MCF 10A (cell line): ENCODE measurements around the gene DQX1. TPM values are rescaled to one million over a fixed set of nuclear protein-coding genes. Genes with fewer than 3 reads are reported as not detected.

ENCODE experiments used
- BruUV-seq: library from RNA; stranded (reverse); fragments of 400-500 nt; replicated peaks from 2 replicates; lab custom pipeline; 2021; lab: Mats Ljungman, UMichigan
- CTCF ChIA-PET: fragments of 300-600 bp; sonication (Branson Sonifier 250); formaldehyde crosslinking; extraction: SDS; loops from one replicate; lab custom pipeline; 2021; ENCODE audit warnings: antibody characterized with exemption, inconsistent platforms; lab: Yijun Ruan, JAX
- POLR2A ChIA-PET: fragments of 300-600, 350-650 bp; sonication (Branson Sonifier 250); formaldehyde crosslinking; extraction: SDS; loops from one replicate; lab custom pipeline; 2020; ENCODE audit warnings: antibody characterized with exemption, inconsistent platforms; lab: Yijun Ruan, JAX
- DNase-seq: peaks from one replicate; pipeline ENCODE4 v3.0.0-alpha.2; 2018; ENCODE audit not compliant: unreplicated experiment
- H3K27ac Mint-ChIP-seq: one replicate; pipeline ENCODE4 v1.8.0; 2022; ENCODE audit warnings: mild to moderate bottlenecking, low read depth, mixed read lengths; ENCODE audit not compliant: unreplicated experiment
- H3K27me3 Mint-ChIP-seq: one replicate; pipeline ENCODE4 v1.8.0; 2022; ENCODE audit warnings: mixed read lengths; ENCODE audit not compliant: insufficient read depth, unreplicated experiment
- H3K36me3 Mint-ChIP-seq: one replicate; pipeline ENCODE4 v1.8.0; 2022; ENCODE audit warnings: mild to moderate bottlenecking, moderate library complexity, mixed read lengths; ENCODE audit not compliant: insufficient read depth, unreplicated experiment
- H3K4me1 Mint-ChIP-seq: one replicate; pipeline ENCODE4 v1.8.0; 2022; ENCODE audit warnings: mixed read lengths; ENCODE audit not compliant: insufficient read depth, unreplicated experiment
- H3K4me3 Mint-ChIP-seq: one replicate; pipeline ENCODE4 v1.8.0; 2022; ENCODE audit warnings: mild to moderate bottlenecking, moderate library complexity, mixed read lengths; ENCODE audit not compliant: unreplicated experiment
- H3K9me3 Mint-ChIP-seq: one replicate; pipeline ENCODE4 v1.8.0; 2022; ENCODE audit warnings: mixed read lengths; ENCODE audit not compliant: unreplicated experiment
- intact Hi-C: fragments of 100-400 bp; cut with micrococcal nuclease; formaldehyde crosslinking; loops from 2 replicates; pipeline ENCODE4 v1.14.1; 2022
- total RNA-seq: library from RNA; stranded (reverse); gene quantifications from 2 replicates; pipeline ENCODE4 v1.2.3, GENCODE V29; 2022
- TF ChIP-seq, protein P1 (sequence below): fragments of 200-600 bp; IDR thresholded peaks from one replicate; pipeline ENCODE4 v1.8.0; 2022; ENCODE audit warnings: antibody characterized with exemption, mild to moderate bottlenecking; ENCODE audit not compliant: unreplicated experiment

The DQX1 gene
- total RNA-seq, 1 experiment from 2014 or later, result 4.3 TPM

DNA sequence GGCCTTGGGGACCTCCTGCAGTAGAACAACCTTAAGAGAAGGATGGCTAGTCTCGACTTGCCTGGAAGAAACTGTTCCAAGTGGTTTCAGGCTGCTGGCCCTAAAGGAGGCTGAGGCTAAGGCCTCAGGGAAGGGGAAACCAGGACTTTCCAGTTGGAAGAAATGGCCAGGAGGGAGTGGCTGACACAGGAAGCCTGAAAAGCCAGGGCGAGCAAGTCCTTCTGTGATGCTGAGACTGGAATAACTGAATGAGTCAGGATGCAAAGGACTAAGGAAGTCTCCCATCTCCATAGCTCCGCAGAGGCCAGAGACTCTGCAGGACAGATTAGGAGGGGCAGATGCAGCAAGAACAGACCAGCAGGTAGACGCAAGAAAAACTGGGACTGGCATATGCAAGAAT lies 11.1 kb upstream of the DQX1 start:
- H3K4me3 Mint-ChIP-seq, result no peak overlapping the region
- peaks cover 8% of the 10 kb centered on the region for H3K4me1 Mint-ChIP-seq
- peak overlapping the region; percentile 49 for H3K27ac Mint-ChIP-seq
- intact Hi-C loops, result no loop called here
- H3K27me3 Mint-ChIP-seq, result no peaks in the 10 kb centered on the region
- peak; percentile 33 for DNase-seq
- H3K9me3 Mint-ChIP-seq, result no peaks in the 10 kb centered on the region
- no TSS peak for BruUV-seq
- no peaks in the 10 kb centered on the region for H3K36me3 Mint-ChIP-seq
- ChIA-PET CTCF (no interaction called here), POLR2A (interaction anchor here (0.7 kb wide), 1 partner anchor 54 kb away, joined by 3 read pairs; the partner anchor contains the start of genes CCDC142 and TTC31)
- TF ChIP-seq, protein P1, sequence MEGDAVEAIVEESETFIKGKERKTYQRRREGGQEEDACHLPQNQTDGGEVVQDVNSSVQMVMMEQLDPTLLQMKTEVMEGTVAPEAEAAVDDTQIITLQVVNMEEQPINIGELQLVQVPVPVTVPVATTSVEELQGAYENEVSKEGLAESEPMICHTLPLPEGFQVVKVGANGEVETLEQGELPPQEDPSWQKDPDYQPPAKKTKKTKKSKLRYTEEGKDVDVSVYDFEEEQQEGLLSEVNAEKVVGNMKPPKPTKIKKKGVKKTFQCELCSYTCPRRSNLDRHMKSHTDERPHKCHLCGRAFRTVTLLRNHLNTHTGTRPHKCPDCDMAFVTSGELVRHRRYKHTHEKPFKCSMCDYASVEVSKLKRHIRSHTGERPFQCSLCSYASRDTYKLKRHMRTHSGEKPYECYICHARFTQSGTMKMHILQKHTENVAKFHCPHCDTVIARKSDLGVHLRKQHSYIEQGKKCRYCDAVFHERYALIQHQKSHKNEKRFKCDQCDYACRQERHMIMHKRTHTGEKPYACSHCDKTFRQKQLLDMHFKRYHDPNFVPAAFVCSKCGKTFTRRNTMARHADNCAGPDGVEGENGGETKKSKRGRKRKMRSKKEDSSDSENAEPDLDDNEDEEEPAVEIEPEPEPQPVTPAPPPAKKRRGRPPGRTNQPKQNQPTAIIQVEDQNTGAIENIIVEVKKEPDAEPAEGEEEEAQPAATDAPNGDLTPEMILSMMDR, result no peak

DNA sequence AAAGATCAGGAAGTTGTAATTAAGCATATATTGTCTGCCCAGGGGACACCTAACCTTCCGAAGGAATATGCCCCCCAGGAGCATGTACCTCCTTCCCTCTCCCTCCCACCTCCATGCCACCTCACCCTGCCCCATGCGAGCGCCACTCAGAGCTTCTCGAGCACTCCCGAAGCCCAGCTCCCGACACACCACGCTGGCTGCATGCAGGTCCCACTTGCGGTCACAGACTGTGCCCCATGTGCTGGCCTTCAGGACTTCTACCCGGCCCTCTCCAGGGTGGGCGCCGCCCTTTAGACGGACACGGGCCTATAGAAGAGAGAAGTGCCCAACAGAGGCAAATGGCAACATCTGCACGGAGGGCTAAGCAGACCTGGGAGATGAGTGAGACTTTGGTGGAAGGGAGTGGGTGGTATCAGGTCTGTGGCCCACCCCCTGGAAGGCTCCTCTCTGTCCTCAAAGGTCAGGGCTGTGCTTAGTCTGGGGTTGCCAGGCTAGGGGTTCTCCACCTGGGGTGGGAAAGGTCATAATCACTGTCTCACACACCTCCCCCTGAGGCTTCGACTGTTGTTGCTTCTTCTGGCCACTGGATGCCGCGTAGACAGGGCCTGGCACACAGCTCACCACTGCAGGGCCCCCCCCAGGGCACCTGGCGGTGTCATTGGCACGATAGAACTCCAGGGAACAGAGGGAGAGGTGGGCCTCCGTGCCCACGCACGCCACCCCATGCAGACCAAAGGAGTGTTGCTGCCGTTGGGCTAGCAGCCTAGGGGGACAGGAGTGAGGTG lies 10.3 kb upstream of the DQX1 start:
- Mint-ChIP-seq H3K36me3 (no peaks in the 10 kb centered on the region), H3K27me3 (no peaks in the 10 kb centered on the region), H3K27ac (peak overlapping the region; percentile 49), H3K9me3 (no peaks in the 10 kb centered on the region), H3K4me1 (peaks cover 13% of the 10 kb centered on the region), H3K4me3 (no peak overlapping the region)
- TF ChIP-seq, protein P1, result no peak
- intact Hi-C loops, result no loop called here
- DNase-seq, result no peak
- CTCF ChIA-PET, result interaction anchor here (0.6 to 0.9 kb wide), 2 partner anchors 53 to 381 kb away, joined by 4 read pairs; partner anchors contain the start of genes CCDC142 and TTC31
- POLR2A ChIA-PET, result no interaction called here
- BruUV-seq, result no TSS peak

DNA sequence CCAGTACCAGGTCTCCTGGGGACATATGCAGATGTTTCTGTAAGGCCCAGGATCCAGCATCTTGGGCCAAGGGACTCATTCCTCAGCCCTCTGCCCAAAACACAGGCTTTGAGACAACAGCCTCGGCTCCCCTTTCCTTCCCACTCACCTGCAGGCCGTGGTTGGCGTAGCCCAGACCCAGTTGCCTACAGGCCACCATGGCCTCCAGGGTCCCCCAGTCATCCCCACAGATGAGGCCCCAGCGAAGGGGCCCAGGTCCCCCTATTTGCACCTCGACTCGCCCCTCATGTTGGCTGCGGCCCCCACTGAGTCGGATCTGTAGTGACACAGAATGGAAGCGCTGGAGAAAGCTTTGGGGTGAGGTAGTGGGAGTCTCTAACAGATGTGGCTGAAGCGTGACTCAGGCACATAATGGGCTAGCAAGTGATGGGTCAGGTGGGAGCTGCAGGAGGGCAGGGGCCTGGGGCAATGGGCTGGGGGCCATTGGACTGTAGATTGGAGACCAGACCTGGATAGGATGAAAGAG lies 9.5 kb upstream of the DQX1 start:
- DNase-seq, result no peak
- H3K27ac Mint-ChIP-seq, result no peak overlapping the region
- H3K27me3 Mint-ChIP-seq, result no peaks in the 10 kb centered on the region
- no TSS peak for BruUV-seq
- TF ChIP-seq, protein P1, result no peak
- intact Hi-C loops, result no loop called here
- ChIA-PET POLR2A (no interaction called here), CTCF (interaction anchor here (0.6 to 0.9 kb wide), 2 partner anchors 52 to 382 kb away, joined by 4 read pairs; partner anchors contain the start of genes CCDC142 and TTC31)
- H3K36me3 Mint-ChIP-seq, result no peaks in the 10 kb centered on the region
- H3K9me3 Mint-ChIP-seq, result no peaks in the 10 kb centered on the region
- H3K4me3 Mint-ChIP-seq, result no peak overlapping the region
- H3K4me1 Mint-ChIP-seq, result peaks cover 18% of the 10 kb centered on the region

- ChIA-PET POLR2A (no interaction called here), CTCF (interaction anchor here (0.7 to 1.5 kb wide), 5 partner anchors 11 to 54 kb away, joined by 3 to 8 read pairs (median 5); partner anchors contain the start of genes CCDC142 and TTC31)
- H3K27me3 Mint-ChIP-seq, result no peaks in the 10 kb centered on the region
- peaks cover under 1% of the 10 kb centered on the region for H3K36me3 Mint-ChIP-seq
- H3K27ac Mint-ChIP-seq, result no peak overlapping the region
- DNase-seq, result no peak
- H3K9me3 Mint-ChIP-seq, result no peaks in the 10 kb centered on the region
- intact Hi-C loops, result loop anchor here (5.0 kb wide), 1 partner anchor 197 kb away; no protein-coding TSS in a partner anchor
- TF ChIP-seq, protein P1, result no peak
- H3K4me1 Mint-ChIP-seq, result peaks cover 18% of the 10 kb centered on the region
- H3K4me3 Mint-ChIP-seq, result no peak overlapping the region
- BruUV-seq, result no TSS peak
Measured at GRCh38 chr2:74534411-74534810, 8.4 kb upstream of the DQX1 start.
